ENCODE data around the gene CORO2B. TPM values are rescaled to one million over a fixed set of nuclear protein-coding genes. Genes with fewer than 3 reads are reported as not detected.

CORO2B gene
- total and polyA plus RNA-seq, 2 of the 13 experiments (the other 11 are each of a cell fraction or from before 2014, with no cell fraction given), result 0.35 to 0.63 TPM

DNA sequence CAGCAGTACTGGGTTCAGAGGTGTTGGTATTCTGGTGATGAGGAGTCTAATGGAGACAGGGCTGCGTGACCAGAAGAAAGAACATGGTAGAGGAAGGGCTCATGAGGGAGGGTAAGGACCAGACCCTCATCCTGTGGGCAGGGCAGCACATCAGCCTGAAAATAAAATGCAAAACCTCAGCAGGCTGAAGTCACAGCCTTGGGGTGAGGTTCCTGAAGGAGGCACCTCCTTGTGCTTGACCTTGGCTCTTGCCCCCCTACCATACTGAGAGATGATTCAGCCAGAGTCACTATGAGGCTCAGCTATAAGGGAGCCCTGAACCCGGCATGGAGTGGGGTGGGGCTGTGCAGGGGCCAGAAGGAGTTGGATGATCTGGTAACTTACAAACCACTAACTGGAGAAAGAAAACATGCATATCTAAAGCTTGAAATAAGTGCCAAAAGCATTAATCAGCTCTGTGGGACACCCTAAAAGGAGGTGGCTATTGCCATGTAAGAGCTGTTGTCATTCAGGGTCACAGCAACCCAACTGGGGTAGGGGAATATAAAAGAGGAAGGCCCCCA lies 60.2 kb downstream of the CORO2B start:
- Histone ChIP-seq H3K4me3 (replicated peaks in 1 of 3; ENCODE audit: insufficient read depth in 1 of 3, low read depth in 2 of 3, low read length in 3 of 3) (no peak overlapping the region), H2AFZ (ENCODE audit: low read length) (no peak overlapping the region), H3K79me2 (ENCODE audit: insufficient read depth, low read length) (no peaks in the 10 kb centered on the region), H3K9me3 (ENCODE audit: low read length) (no peaks in the 10 kb centered on the region), H4K20me1 (ENCODE audit: insufficient read depth, low read length) (no peaks in the 10 kb centered on the region), H3K36me3 (replicated peaks in 1 of 2; ENCODE audit: control insufficient read depth in 1 of 2, insufficient read depth in 2 of 2, low read length in 2 of 2) (no peaks in the 10 kb centered on the region), H3K4me2 (ENCODE audit: low read depth, low read length) (no peak overlapping the region), H3K27me3 (ENCODE audit: control insufficient read depth in 1 of 2, insufficient read depth in 2 of 2, low read length in 2 of 2) (peaks cover 0 to 4% of the 10 kb centered on the region in 2 experiments; a peak in 2 of 5 replicates), H3K9ac (ENCODE audit: insufficient read depth, low read depth, low read length) (no peak overlapping the region), H3K27ac (ENCODE audit: extremely low read length, insufficient read depth, low read length) (no peak overlapping the region), H3K4me1 (ENCODE audit: insufficient read depth, low read length) (no peaks in the 10 kb centered on the region)
- ChIA-PET POLR2A (no interaction called here), CTCF (ENCODE audit: low intra/inter-chr PET ratio, low total read pairs) (no interaction called here)
- no TSS peak for BruUV-seq (replicated peaks)
- no peak for DNase-seq (ENCODE audit: low spot score)
- FAIRE-seq, result no peak
- intact Hi-C loops (cut with micrococcal nuclease; ENCODE audit: unreplicated experiment) (no loop called here), in situ Hi-C loops (cut with HindIII; ENCODE audit: extremely low pct_ligation_motif_present, low pct_unique_long_range_greater_than_20kb) (no loop called here)
- ATAC-seq, result no peak
- 12% methylated on average over 2 of the region's 2 CpGs for WGBS (ENCODE audit: low lambda C conversion rate)
- TF ChIP-seq, protein P1, sequence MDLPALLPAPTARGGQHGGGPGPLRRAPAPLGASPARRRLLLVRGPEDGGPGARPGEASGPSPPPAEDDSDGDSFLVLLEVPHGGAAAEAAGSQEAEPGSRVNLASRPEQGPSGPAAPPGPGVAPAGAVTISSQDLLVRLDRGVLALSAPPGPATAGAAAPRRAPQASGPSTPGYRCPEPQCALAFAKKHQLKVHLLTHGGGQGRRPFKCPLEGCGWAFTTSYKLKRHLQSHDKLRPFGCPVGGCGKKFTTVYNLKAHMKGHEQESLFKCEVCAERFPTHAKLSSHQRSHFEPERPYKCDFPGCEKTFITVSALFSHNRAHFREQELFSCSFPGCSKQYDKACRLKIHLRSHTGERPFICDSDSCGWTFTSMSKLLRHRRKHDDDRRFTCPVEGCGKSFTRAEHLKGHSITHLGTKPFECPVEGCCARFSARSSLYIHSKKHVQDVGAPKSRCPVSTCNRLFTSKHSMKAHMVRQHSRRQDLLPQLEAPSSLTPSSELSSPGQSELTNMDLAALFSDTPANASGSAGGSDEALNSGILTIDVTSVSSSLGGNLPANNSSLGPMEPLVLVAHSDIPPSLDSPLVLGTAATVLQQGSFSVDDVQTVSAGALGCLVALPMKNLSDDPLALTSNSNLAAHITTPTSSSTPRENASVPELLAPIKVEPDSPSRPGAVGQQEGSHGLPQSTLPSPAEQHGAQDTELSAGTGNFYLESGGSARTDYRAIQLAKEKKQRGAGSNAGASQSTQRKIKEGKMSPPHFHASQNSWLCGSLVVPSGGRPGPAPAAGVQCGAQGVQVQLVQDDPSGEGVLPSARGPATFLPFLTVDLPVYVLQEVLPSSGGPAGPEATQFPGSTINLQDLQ (CRISPR knock-in tag; IDR thresholded peaks at IDR 0.05), result no peak
- TF ChIP-seq JDP2 (CRISPR knock-in tag; IDR thresholded peaks at IDR 0.05; ENCODE audit: borderline replicate concordance) (no peak), NCOR1 (IDR thresholded peaks at IDR 0.05; ENCODE audit: borderline replicate concordance, low read length) (no peak), ASH2L (IDR thresholded peaks at IDR 0.05; ENCODE audit: insufficient read length, low read depth, low read length) (no peak), THAP11 (CRISPR knock-in tag; IDR thresholded peaks at IDR 0.05) (no peak), TP53 (CRISPR knock-in tag; conservative IDR thresholded peaks at IDR 0.05) (no peak), ZBTB7B (CRISPR knock-in tag; IDR thresholded peaks at IDR 0.05) (no peak), PITX1 (CRISPR knock-in tag; IDR thresholded peaks at IDR 0.05) (no peak), KLF12 (CRISPR knock-in tag; IDR thresholded peaks at IDR 0.05; ENCODE audit: borderline replicate concordance) (no peak), ZNF839 (CRISPR knock-in tag; IDR thresholded peaks at IDR 0.05; ENCODE audit: borderline replicate concordance) (no peak), NR3C1 (CRISPR knock-in tag; IDR thresholded peaks at IDR 0.05) (no peak), ZNF354B (CRISPR knock-in tag; IDR thresholded peaks at IDR 0.05) (no peak), ZNF879 (CRISPR knock-in tag; IDR thresholded peaks at IDR 0.05) (no peak)
- TF ChIP-seq, protein P2, sequence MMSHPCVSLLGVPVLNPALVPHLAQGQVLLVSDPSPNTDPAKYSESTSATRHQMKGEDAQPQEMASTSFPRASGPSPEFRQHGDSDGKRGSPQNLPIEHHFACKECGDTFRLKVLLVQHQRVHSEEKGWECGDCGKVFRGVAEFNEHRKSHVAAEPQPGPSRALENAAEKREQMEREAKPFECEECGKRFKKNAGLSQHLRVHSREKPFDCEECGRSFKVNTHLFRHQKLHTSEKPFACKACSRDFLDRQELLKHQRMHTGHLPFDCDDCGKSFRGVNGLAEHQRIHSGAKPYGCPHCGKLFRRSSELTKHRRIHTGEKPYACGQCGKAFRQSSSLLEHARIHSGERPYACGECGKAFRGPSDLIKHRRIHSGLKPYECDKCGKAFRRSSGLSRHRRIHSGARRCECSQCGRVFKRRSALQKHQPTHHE (CRISPR knock-in tag; IDR thresholded peaks at IDR 0.05; ENCODE audit: borderline replicate concordance), result no peak
- TF ChIP-seq, protein P3, sequence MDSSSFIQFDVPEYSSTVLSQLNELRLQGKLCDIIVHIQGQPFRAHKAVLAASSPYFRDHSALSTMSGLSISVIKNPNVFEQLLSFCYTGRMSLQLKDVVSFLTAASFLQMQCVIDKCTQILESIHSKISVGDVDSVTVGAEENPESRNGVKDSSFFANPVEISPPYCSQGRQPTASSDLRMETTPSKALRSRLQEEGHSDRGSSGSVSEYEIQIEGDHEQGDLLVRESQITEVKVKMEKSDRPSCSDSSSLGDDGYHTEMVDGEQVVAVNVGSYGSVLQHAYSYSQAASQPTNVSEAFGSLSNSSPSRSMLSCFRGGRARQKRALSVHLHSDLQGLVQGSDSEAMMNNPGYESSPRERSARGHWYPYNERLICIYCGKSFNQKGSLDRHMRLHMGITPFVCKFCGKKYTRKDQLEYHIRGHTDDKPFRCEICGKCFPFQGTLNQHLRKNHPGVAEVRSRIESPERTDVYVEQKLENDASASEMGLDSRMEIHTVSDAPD (CRISPR knock-in tag; IDR thresholded peaks at IDR 0.05), result no peak
- TF ChIP-seq, protein P4, sequence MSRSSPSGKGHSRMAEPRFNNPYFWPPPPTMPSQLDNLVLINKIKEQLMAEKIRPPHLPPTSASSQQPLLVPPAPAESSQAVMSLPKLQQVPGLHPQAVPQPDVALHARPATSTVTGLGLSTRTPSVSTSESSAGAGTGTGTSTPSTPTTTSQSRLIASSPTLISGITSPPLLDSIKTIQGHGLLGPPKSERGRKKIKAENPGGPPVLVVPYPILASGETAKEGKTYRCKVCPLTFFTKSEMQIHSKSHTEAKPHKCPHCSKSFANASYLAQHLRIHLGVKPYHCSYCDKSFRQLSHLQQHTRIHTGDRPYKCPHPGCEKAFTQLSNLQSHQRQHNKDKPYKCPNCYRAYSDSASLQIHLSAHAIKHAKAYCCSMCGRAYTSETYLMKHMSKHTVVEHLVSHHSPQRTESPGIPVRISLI (CRISPR knock-in tag; IDR thresholded peaks at IDR 0.05; ENCODE audit: borderline replicate concordance), result no peak
- TF ChIP-seq, protein P5, sequence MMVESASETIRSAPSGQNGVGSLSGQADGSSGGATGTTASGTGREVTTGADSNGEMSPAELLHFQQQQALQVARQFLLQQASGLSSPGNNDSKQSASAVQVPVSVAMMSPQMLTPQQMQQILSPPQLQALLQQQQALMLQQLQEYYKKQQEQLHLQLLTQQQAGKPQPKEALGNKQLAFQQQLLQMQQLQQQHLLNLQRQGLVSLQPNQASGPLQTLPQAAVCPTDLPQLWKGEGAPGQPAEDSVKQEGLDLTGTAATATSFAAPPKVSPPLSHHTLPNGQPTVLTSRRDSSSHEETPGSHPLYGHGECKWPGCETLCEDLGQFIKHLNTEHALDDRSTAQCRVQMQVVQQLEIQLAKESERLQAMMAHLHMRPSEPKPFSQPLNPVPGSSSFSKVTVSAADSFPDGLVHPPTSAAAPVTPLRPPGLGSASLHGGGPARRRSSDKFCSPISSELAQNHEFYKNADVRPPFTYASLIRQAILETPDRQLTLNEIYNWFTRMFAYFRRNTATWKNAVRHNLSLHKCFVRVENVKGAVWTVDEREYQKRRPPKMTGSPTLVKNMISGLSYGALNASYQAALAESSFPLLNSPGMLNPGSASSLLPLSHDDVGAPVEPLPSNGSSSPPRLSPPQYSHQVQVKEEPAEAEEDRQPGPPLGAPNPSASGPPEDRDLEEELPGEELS (CRISPR knock-in tag; IDR thresholded peaks at IDR 0.05), result no peak

Measured in HepG2 (cell line).